ENCODE results near the gene AFF3. TPM values are rescaled to one million over a fixed set of nuclear protein-coding genes. Genes with fewer than 3 reads are reported as not detected.
A peak's percentile ranks its signal among the peaks of the same experiment; 100 is the strongest.

The AFF3 gene
- total RNA-seq, 1 experiment from 2014 or later: 0.22 TPM

DNA sequence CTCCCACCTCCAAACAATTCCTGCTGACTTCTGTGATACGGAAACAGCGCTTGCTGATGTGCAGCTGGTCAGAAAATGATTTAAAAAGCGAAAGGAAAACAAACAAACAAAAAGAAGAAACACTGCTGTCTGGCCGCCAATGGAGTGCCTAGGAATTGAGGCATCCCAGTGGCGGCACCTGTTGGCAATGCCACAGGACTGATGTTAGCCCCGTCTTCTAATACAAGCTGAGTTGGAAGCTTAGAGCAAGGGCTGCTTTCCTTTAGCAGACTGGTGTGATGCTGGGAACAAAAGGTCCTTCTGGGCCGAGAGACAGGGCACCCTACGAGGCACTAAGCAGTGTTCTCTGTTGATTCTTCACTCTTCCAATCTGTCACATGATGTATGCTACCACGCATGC, 489.0 kb downstream of the AFF3 start:
- no peaks in the 10 kb centered on the region for H3K9me3 ChIP-seq (ENCODE audit: control insufficient read depth, low read depth, low read length)
- no peak overlapping the region for H2BK12ac ChIP-seq (ENCODE audit: insufficient read length, low read depth, low read length)
- no peak overlapping the region for H3K9ac ChIP-seq (ENCODE audit: extremely low read depth, insufficient read length, low read length)
- Mint-ChIP-seq H3K27me3 (ENCODE audit: low read depth) (peaks cover 7% of the 10 kb centered on the region), H3K36me3 (ENCODE audit: insufficient read depth in 1 of 3, low read depth in 3 of 3) (0 out of 7 replicates have a peak, but pooled peaks cover 0 to 2% (median 0%) of the 10 kb centered on the region in 3 experiments), H3K4me1 (peaks cover 18 to 22% of the 10 kb centered on the region in 2 experiments), H3K4me3 (no peak overlapping the region), H3K9me3 (peaks cover 0 to 3% of the 10 kb centered on the region in 2 experiments; a peak in 2 of 5 replicates), H3K27ac (no peak overlapping the region)
- no peak overlapping the region for H3K14ac ChIP-seq (ENCODE audit: insufficient read depth, low read length)
- H3K56ac ChIP-seq (ENCODE audit: insufficient read length, low read depth, low read length): no peak overlapping the region
- no peak overlapping the region for H2BK15ac ChIP-seq (ENCODE audit: low read depth, low read length)
- H3K27me3 ChIP-seq (ENCODE audit: insufficient read depth, low read length): no peaks in the 10 kb centered on the region
- no peak overlapping the region for H3T11ph ChIP-seq (ENCODE audit: low read length)
- peaks cover 12% of the 10 kb centered on the region; the same call in 1 of the 2 replicates for H3K4me1 ChIP-seq (ENCODE audit: insufficient read depth, low read length)
- H4K20me1 ChIP-seq (ENCODE audit: control insufficient read depth, insufficient read depth, insufficient read length): no peaks in the 10 kb centered on the region
- no peak for DNase-seq
- TF ChIP-seq, protein P1, sequence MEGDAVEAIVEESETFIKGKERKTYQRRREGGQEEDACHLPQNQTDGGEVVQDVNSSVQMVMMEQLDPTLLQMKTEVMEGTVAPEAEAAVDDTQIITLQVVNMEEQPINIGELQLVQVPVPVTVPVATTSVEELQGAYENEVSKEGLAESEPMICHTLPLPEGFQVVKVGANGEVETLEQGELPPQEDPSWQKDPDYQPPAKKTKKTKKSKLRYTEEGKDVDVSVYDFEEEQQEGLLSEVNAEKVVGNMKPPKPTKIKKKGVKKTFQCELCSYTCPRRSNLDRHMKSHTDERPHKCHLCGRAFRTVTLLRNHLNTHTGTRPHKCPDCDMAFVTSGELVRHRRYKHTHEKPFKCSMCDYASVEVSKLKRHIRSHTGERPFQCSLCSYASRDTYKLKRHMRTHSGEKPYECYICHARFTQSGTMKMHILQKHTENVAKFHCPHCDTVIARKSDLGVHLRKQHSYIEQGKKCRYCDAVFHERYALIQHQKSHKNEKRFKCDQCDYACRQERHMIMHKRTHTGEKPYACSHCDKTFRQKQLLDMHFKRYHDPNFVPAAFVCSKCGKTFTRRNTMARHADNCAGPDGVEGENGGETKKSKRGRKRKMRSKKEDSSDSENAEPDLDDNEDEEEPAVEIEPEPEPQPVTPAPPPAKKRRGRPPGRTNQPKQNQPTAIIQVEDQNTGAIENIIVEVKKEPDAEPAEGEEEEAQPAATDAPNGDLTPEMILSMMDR (conservative IDR thresholded peaks at IDR 0.05): peak; percentile 40; the same call in 2 of the 3 replicates
- H3K4ac ChIP-seq (ENCODE audit: low read depth, low read length): no peak overlapping the region
- no peaks in the 10 kb centered on the region for H3K23me2 ChIP-seq (ENCODE audit: insufficient read length, low read depth, low read length, poor library complexity, severe bottlenecking)
- no peak overlapping the region for H2BK120ac ChIP-seq (ENCODE audit: low read depth, low read length, poor library complexity, severe bottlenecking)
- no peak overlapping the region for H4K91ac ChIP-seq (ENCODE audit: insufficient read length, low read depth, low read length)
- no peak overlapping the region for H2BK20ac ChIP-seq (ENCODE audit: low read depth, low read length, poor library complexity, severe bottlenecking)
- H2BK5ac ChIP-seq (ENCODE audit: insufficient read length, low read length): no peak overlapping the region
- no peak overlapping the region for H4K5ac ChIP-seq (ENCODE audit: insufficient read length, low read depth, low read length)
- H4K8ac ChIP-seq (replicated peaks; ENCODE audit: insufficient read length, low read depth, low read length): no peak overlapping the region
- H3K4me2 ChIP-seq (ENCODE audit: insufficient read depth, insufficient read length, low read length): no peak overlapping the region
- no peak overlapping the region for H3K23ac ChIP-seq (ENCODE audit: insufficient read length, low read depth, low read length)
- H3K27ac ChIP-seq (ENCODE audit: insufficient read length, low read depth, low read length): no peak overlapping the region
- H3K79me1 ChIP-seq (ENCODE audit: insufficient read depth, low read depth, low read length, poor library complexity, severe bottlenecking): no peaks in the 10 kb centered on the region
- H2AK5ac ChIP-seq (ENCODE audit: insufficient read length, low read length): no peak overlapping the region
- H3K18ac ChIP-seq (ENCODE audit: insufficient read length, low read depth, low read length): no peak overlapping the region
- no CpG with 5 or more reads among the region's 9 CpGs for WGBS (ENCODE audit: extremely low coverage, insufficient read length, low lambda C conversion rate)
- no peak overlapping the region for H2AFZ ChIP-seq (ENCODE audit: low read length)
- H3K79me2 ChIP-seq (ENCODE audit: insufficient read depth, low read length): no peaks in the 10 kb centered on the region
